NOMO-1 treated with dmso at 0.1 percent for 144 hours (cell line): Measurements from ENCODE around the gene ALG9.

ENCODE experiments used
- DNase-seq: peaks from one replicate; lab custom pipeline; 2025; ENCODE audit not compliant: unreplicated experiment; lab: John Stamatoyannopoulos, UW

The ALG9 gene

GRCh38 chr11:111736621-111737443 lies 134.5 kb downstream of the ALG9 start:
- DNase-seq: no peak
